ENCODE measurements around the gene TAB2.

The TAB2 gene

GRCh38 chr6:149329529-149329928, 12.0 kb downstream of the TAB2 start:
- in situ Hi-C loops (cut with MboI; ENCODE audit: low sequenced_read_pairs, unreplicated experiment), result no loop called here
- TF ChIP-seq, protein P1, sequence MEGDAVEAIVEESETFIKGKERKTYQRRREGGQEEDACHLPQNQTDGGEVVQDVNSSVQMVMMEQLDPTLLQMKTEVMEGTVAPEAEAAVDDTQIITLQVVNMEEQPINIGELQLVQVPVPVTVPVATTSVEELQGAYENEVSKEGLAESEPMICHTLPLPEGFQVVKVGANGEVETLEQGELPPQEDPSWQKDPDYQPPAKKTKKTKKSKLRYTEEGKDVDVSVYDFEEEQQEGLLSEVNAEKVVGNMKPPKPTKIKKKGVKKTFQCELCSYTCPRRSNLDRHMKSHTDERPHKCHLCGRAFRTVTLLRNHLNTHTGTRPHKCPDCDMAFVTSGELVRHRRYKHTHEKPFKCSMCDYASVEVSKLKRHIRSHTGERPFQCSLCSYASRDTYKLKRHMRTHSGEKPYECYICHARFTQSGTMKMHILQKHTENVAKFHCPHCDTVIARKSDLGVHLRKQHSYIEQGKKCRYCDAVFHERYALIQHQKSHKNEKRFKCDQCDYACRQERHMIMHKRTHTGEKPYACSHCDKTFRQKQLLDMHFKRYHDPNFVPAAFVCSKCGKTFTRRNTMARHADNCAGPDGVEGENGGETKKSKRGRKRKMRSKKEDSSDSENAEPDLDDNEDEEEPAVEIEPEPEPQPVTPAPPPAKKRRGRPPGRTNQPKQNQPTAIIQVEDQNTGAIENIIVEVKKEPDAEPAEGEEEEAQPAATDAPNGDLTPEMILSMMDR (IDR thresholded peaks at IDR 0.05; ENCODE audit: borderline replicate concordance, control extremely low read depth, extremely low read depth, insufficient read depth, missing control alignments), result no peak
- no peak for DNase-seq (ENCODE audit: low spot score)

DNA sequence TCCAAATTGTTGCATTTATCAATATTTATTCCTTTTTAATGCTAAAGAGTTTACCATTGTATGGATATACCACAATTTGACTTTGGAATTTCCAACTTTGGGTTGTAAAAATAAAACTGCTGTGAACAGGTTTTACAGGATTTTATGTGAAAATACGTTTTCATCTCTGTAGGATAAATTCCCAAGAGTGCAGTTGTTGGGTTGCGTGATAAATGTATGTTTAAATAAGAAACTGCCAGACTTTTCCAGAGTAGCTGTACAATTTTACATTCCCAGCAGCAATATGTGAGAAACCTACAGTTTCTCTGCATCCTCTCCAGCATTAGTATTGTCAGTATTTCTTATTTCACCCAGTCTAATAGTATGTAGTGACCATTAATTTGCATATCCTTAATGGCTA, 12.6 kb downstream of the TAB2 start:
- TF ChIP-seq, protein P1 (IDR thresholded peaks at IDR 0.05; ENCODE audit: borderline replicate concordance, control extremely low read depth, extremely low read depth, insufficient read depth, missing control alignments), result no peak
- in situ Hi-C loops (cut with MboI; ENCODE audit: low sequenced_read_pairs, unreplicated experiment), result no loop called here
- no peak for DNase-seq (ENCODE audit: low spot score)

DNA sequence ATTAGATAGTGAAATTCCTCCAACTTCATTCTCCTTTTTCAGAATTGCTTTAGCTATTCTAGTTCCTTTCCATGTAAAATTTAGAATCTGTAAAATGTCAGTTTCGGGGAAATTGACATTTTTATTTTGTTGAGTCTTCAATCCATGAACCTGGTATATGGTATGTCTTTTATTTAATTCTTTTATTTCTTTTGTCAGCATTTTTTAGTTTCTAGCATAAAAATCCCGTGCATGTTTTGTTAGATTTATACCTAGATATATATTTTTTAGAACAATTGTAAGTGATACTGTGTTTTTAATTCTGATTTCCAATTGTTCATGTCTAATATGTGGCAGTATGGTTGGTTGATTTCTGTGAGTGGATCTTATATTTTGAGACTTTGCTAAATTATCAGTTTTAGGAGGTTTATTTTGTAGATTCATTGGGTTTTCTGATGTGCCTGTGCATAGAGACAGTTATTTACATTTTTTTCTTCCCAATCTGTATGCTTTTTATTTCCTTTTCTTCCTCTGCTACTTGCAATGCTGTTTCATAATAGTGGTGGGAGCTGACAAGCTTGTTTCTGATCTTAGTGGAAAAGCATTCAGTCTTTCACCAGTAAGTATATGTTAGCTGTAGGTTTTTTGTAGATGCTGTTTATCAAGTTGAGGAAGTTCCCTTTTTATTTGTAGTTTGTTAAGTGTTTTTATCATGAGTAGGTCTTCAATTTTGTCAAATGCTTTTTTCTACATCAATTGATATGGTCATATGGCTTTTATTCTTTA, 13.7 kb downstream of the TAB2 start:
- in situ Hi-C loops (cut with MboI; ENCODE audit: low sequenced_read_pairs, unreplicated experiment), result no loop called here

DNA sequence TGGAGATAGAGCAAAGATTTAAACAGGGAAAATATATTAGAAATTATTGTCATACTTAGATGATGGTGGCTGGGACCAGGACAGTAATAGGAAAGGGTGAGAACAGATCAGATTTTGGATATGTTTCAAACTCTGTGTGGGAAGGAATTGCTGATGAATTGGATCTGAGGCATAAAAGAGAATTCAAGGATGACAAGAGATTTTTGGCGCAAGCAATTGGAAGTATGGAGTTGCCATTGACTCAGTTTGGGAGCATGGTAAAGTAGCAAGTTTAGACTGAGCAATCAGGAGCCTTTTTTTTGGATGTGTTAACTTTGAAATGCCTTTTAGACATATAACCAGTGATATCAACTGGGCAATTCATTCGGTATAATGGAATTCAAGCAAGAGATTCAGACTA, 14.4 kb downstream of the TAB2 start:
- TF ChIP-seq, protein P1 (IDR thresholded peaks at IDR 0.05; ENCODE audit: borderline replicate concordance, control extremely low read depth, extremely low read depth, insufficient read depth, missing control alignments), result no peak
- in situ Hi-C loops (cut with MboI; ENCODE audit: low sequenced_read_pairs, unreplicated experiment), result no loop called here
- no peak for DNase-seq (ENCODE audit: low spot score)

More for the DNA sequence above, 13.7 kb downstream of the TAB2 start:
- DNase-seq (ENCODE audit: low spot score), result no peak
- TF ChIP-seq, protein P1 (IDR thresholded peaks at IDR 0.05; ENCODE audit: borderline replicate concordance, control extremely low read depth, extremely low read depth, insufficient read depth, missing control alignments), result no peak

DNA sequence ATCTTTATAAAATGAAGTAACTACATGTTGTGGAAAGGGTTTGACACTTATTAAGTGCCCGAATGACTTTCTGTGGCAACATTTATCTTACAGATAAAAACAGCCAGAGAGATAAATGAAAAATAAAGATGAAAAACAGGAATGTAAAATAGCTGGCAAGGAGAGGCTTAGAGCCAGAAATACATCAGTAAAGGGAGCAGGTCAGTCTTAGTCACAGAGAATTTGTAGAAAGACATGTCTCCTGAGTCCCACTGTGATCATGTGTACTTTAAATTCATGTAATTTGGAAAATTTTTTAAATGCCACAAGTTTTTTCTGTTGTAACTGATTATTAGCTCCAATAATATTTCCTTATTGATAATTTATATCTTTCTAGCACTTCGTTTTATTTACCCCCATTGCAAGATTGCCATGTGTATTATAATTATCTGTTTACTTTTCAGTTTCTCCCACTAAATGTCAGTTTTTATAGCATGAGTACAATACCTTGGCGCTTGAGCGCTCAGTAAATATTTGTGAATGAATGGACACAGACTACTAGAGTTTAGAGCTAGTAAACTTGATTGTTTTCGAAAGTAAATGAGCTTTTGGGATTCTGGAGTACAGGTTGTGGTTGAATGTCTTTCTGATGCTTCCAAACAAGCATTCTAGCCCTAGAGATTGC, 15.2 kb downstream of the TAB2 start:
- TF ChIP-seq, protein P1 (IDR thresholded peaks at IDR 0.05; ENCODE audit: borderline replicate concordance, control extremely low read depth, extremely low read depth, insufficient read depth, missing control alignments), result no peak
- in situ Hi-C loops (cut with MboI; ENCODE audit: low sequenced_read_pairs, unreplicated experiment), result no loop called here
- no peak for DNase-seq (ENCODE audit: low spot score)

DNA sequence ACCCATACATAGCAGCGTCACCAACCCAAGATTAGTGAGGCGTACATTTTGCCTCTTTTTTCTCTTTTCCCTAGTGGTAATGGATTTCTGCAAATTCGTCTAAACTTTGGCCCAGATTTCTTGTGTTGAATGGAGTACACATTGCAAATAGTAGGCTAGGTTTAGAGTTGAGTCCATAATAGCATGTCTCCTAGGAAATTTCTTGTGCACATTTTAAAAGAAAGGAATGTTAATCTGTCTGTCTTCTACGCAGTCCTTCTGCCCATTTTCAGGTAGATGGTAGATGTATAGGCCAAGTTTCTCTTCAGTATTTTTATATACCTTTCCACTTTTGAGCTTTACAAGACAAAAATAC, 15.7 kb downstream of the TAB2 start:
- in situ Hi-C loops (cut with MboI; ENCODE audit: low sequenced_read_pairs, unreplicated experiment), result no loop called here

More for the DNA sequence above, 15.7 kb downstream of the TAB2 start:
- TF ChIP-seq, protein P1 (IDR thresholded peaks at IDR 0.05; ENCODE audit: borderline replicate concordance, control extremely low read depth, extremely low read depth, insufficient read depth, missing control alignments), result no peak
- DNase-seq (ENCODE audit: low spot score), result no peak

Data from GM13976 (cell line).